ENCODE measurements around the gene FBXO10.

GRCh38 chr9:37587521-37587920 lies 11.3 kb upstream of the FBXO10 start:
- TF ChIP-seq, protein P1, sequence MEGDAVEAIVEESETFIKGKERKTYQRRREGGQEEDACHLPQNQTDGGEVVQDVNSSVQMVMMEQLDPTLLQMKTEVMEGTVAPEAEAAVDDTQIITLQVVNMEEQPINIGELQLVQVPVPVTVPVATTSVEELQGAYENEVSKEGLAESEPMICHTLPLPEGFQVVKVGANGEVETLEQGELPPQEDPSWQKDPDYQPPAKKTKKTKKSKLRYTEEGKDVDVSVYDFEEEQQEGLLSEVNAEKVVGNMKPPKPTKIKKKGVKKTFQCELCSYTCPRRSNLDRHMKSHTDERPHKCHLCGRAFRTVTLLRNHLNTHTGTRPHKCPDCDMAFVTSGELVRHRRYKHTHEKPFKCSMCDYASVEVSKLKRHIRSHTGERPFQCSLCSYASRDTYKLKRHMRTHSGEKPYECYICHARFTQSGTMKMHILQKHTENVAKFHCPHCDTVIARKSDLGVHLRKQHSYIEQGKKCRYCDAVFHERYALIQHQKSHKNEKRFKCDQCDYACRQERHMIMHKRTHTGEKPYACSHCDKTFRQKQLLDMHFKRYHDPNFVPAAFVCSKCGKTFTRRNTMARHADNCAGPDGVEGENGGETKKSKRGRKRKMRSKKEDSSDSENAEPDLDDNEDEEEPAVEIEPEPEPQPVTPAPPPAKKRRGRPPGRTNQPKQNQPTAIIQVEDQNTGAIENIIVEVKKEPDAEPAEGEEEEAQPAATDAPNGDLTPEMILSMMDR (conservative IDR thresholded peaks at IDR 0.05 in 1 of 2, IDR thresholded peaks at IDR 0.05 in 1 of 2; ENCODE audit: low read depth in 1 of 2, low read length in 2 of 2): no peak
- TF ChIP-seq EZH2 (IDR thresholded peaks at IDR 0.05; ENCODE audit: low read length, missing control alignments): no peak

Data from fibroblast of lung (primary cell).